Fibroblast of the conjunctiva (primary cell): ENCODE results near the gene DMXL1.
"Not testable (repeated sequence)": the region's sequence is repeated elsewhere in the genome, so short reads cannot be mapped to it uniquely, and the experiment has no call there.

Experiments
- DNase-seq: peaks from one replicate; pipeline ENCODE4 v3.0.0-alpha.2; 2010; ENCODE audit warnings: low read depth

The DMXL1 gene

GRCh38 chr5:119122474-119122873, 51.6 kb downstream of the DMXL1 start:
- DNase-seq, result not testable (repeated sequence)

DNA sequence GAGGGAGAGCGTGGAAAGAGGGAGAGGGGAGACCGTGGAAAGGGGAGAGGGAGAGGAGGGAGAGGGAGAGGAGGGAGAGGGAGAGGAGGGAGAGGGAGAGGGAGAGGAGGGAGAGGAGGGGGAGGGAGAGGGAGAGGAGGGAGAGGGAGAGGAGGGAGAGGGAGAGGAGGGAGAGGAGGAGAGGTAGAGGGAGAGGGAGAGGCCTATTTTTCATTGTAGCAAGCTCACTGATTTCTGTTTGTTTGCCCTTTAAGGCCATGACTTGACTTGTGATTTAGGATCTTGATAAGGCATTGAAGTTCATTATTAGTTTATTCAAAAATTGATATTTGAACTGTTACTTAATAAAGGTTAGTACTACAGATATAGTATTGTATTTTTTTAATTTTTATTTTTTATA, 52.4 kb downstream of the DMXL1 start:
- DNase-seq, result no peak

DNA sequence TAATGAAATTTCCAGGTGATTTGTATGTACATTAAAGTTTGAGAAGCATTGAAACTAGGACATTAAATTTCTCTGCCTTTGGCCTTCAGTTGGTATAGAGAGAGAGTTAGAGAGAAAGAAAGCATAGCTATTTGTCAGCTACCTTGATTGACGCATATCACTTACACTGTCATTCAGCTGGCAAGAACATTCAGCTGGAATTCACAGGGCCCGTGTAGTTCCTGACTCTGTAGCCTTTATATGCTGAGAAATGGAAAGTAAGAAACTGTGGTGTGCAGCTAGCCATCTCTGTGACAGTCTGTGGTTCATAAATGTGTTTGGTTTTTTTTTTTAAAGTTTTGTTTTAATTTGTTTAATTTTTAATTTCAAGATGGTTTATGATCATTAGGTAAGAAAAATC, 58.9 kb downstream of the DMXL1 start:
- DNase-seq, result no peak

DNA sequence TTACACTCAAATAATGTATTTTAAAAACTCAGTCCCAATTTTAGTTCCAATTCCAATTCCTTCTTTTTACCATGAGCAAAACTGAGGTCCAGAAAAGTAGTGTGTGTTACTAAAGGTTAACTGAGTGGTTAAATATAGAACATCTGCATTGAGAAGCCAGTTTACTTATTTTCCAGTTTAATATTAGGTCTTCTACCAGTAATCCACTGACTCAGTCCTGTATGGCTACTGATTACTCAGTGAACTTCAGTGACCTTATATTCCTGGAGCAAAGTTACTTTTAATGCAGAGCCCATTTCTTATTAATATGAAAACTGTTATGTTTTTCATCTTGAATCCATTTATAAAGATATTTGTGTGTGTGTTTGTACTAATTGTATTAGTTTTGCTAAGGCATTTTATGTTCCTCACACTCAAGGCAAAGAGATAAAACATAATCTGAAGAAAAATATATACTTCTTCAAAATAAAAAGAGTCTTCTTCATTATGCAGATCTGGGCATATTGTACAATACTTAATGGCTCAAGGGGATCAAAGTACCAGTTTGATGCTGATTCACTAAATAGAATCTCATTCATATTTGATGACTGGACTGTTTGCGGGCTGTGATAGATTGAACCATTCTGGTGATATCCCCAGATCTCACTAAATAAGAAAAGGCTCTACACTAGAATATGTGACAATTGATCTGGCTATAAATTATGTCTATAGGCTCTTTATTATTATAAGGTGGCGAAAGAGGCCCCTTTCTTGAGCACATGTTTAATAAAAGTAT, 60.8 kb downstream of the DMXL1 start:
- DNase-seq, result no peak

DNA sequence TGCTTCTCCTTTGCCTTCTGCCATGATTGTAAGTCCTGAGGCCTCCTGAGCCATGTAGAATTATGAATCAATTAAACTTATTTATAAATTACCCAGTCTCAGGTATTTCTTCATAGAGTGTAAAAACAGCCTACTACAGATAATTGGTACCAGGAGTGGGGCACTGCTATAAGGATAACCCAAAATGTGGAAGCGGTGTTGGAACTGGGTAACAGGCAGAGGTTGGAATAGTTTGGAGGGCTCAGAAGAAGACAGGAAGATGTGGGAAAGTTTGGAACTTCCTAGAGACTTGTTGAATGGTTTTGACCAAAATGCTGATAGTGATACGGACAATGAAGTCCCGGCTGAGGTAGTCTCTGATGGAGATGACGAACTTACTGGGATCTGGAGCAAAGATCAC, 64.9 kb downstream of the DMXL1 start:
- DNase-seq, result not testable (repeated sequence)

DNA sequence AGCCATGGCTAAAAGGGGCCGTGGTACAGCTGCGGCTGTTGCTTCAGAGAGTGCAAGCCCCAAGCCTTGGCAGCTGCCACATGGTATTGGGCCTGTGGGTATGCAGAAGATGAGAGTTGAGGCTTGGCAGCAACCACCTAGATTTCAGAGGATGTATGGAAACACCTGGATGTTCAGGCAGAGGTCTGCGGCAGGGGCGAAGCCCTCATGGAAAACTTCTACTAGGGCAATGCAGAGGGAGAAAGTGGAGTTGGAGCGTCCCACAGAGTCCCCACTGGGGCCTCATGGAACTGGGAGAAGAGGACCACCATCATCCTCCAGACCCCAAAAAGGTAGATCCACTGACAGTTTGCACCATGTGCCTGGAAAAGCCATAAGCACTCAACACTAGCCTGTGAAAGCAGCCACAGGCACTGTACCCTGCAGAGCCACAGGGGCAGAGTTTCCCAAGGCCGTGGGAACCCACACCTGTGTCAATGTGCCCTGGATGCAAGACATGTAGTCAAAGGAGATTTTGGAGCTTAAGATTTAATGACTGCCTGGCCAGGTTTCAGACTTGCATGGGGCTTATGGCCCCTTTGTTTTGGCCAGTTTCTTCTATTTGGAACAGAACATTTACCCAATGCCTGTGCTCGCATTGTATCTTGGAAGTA, 65.9 kb downstream of the DMXL1 start:
- no peak for DNase-seq

DNA sequence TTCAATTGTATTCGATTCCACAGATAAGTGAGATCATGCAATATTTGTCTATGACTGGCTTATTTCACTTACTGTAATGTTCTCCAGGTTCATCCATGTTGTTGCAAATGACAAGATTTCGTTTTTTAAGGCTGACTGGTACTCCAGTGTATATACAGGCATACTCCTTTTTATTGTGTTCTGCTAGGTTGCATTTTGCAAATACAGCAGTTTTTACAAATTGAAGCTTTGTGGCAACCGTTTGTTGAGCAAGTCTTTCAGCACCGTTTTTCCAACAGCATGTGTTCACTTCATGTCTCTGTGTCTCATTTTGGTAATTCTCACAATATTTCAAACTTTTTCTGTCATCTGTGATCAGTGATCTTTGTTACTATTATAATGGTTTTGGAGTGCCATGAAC, 82.7 kb downstream of the DMXL1 start:
- DNase-seq, result no peak

DNA sequence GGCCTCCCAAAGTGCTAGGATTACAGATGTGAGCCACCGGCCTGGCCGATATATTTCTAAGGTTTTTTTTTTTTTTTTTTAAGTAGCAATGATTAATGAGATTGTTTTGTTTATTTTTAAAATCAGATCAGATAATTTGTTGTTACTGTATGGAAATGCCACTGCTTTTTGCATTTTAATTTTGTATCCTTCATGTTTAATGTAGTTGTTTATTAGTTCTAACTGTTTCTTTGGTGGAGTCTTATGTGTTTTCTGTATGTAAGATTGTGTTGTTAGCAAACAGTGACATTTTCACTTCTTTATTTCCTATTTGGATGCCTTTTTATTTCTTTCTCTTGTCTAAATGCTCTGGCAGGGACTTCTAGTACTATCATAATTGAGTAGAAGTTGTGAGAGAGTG, 87.3 kb downstream of the DMXL1 start:
- DNase-seq, result no peak

- no peak for DNase-seq
Measured at GRCh38 chr5:119161430-119161829, 90.5 kb downstream of the DMXL1 start.

- DNase-seq, result no peak
Measured at GRCh38 chr5:119166026-119166425, 95.1 kb downstream of the DMXL1 start.

- DNase-seq, result no peak
Measured at GRCh38 chr5:119168401-119168800, 97.5 kb downstream of the DMXL1 start.

- DNase-seq, result no peak
Measured at GRCh38 chr5:119171686-119172085, 100.8 kb downstream of the DMXL1 start.

DNA sequence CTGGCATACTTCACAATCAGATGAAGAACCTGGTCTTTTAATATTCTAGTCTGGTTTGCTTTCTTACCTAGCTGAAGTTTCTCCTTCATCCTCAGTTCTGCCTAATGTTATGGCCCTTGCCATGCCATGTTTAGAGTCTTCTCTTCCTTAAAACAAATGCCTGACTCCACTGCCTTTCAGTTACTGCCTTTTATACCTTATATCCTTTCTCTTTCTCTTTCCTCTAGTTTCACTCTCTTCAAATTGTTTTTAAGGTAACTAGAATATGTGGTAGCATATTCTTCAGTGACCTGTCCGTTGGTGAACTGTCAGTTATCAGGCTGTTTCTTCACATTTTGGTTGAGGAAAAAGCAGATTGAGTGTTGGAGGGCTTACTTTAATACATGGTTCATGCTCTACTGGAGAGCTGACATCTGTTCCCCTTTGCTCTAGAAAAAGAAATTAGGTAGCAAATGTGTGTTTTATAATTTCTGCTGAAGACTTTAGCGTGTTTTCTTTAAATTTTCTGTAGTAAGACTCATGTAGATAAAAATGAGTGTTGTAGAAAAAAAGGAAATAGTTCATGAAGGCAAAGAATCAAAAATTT, 103.8 kb downstream of the DMXL1 start:
- DNase-seq, result no peak

GRCh38 chr5:119176785-119177184, 105.9 kb downstream of the DMXL1 start:
- no peak for DNase-seq

GRCh38 chr5:119177226-119177625, 106.3 kb downstream of the DMXL1 start:
- DNase-seq, result no peak

- no peak for DNase-seq
Measured at GRCh38 chr5:119178435-119178834, 107.5 kb downstream of the DMXL1 start.

- no peak for DNase-seq
Measured at GRCh38 chr5:119179857-119180641, 109.2 kb downstream of the DMXL1 start.

GRCh38 chr5:119185512-119185911, 114.6 kb downstream of the DMXL1 start:
- DNase-seq, result not testable (repeated sequence)

DNA sequence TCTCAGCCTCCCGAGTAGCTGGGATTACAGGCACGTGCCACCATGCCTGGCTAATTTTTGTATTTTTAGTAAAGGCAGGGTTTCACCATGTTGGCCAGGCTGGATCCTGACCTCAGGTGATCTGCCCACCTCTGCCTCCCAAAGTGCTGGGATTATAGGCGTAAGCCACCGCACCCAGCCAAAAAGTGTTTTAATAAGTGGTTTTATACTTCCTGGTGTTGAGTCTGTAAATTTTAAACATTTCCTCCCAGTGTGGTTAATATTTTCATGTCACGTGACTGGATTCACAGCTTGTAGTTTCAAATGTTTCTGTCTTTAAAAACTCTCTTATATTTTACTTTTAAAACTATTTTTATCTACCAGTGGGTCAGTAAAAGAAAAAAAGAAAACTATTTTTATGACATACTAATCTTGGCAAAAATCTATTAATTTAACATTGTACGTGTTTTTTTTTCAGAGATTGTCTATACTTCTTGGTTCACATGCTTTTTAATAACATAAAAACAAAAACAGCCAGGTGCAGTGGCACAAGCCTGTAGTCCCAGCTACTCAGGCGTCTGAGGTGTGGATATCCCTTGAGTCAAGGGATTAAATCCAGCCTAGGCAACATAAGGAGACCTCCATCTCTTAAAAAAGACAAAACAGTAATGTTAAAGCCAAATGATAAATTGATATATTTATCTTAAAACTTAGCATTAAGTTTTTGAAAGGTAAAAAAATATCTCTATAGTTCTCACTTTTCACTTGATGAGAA, 117.1 kb downstream of the DMXL1 start:
- DNase-seq, result no peak

- DNase-seq, result no peak
Measured at GRCh38 chr5:119190470-119191095, 119.7 kb downstream of the DMXL1 start.

- no peak for DNase-seq
Measured at GRCh38 chr5:119191944-119192343, 121.1 kb downstream of the DMXL1 start.
